ENCODE results near the gene DIP2C. TPM values are rescaled to one million over a fixed set of nuclear protein-coding genes. Genes with fewer than 3 reads are reported as not detected.

The DIP2C gene
- total RNA-seq, 1 experiment from 2014 or later: 11.0 TPM

GRCh38 chr10:509361-510102 lies 179.9 kb downstream of the DIP2C start (continued):
- TF ChIP-seq STAT6 (CRISPR knock-in tag; conservative IDR thresholded peaks at IDR 0.05; ENCODE audit: low read depth): no peak
- no peak for TF ChIP-seq TEAD1 (CRISPR knock-in tag; IDR thresholded peaks at IDR 0.05)
- TF ChIP-seq MLX (CRISPR knock-in tag; IDR thresholded peaks at IDR 0.05): no peak
- no peak for TF ChIP-seq E2F5 (CRISPR knock-in tag; IDR thresholded peaks at IDR 0.05)

GRCh38 chr10:508726-509125 lies 180.7 kb downstream of the DIP2C start:
- Mint-ChIP-seq H3K4me1 (peaks cover 9% of the 10 kb centered on the region), H3K36me3 (no peaks in the 10 kb centered on the region; the same call in 1 of the 2 replicates), H3K4me3 (no peak overlapping the region), H3K27ac (no peak overlapping the region), H3K27me3 (ENCODE audit: low read depth) (peaks cover 74% of the 10 kb centered on the region), H3K9me3 (no peaks in the 10 kb centered on the region)
- POLR2A ChIA-PET: no interaction called here
- ATAC-seq: no peak
- DNase-seq (ENCODE audit: low spot score): no peak
- CTCF ChIA-PET: interaction anchor here (1.5 kb wide), 1 partner anchor 280 kb away, joined by 4 read pairs; no protein-coding TSS in a partner anchor
- no peak for TF ChIP-seq ERG (CRISPR knock-in tag; IDR thresholded peaks at IDR 0.05)
- no peak for TF ChIP-seq ZNF121 (CRISPR knock-in tag; IDR thresholded peaks at IDR 0.05)
- TF ChIP-seq MLX (CRISPR knock-in tag; IDR thresholded peaks at IDR 0.05): no peak
- no peak for TF ChIP-seq SMAD3 (CRISPR knock-in tag; IDR thresholded peaks at IDR 0.05; ENCODE audit: borderline replicate concordance)
- no peak for TF ChIP-seq IRF1 (CRISPR knock-in tag; IDR thresholded peaks at IDR 0.05)
- no peak for TF ChIP-seq MXD4 (CRISPR knock-in tag; IDR thresholded peaks at IDR 0.05; ENCODE audit: borderline replicate concordance)
- no peak for TF ChIP-seq ZMAT4 (CRISPR knock-in tag; IDR thresholded peaks at IDR 0.05)
- TF ChIP-seq USF1 (CRISPR knock-in tag; IDR thresholded peaks at IDR 0.05): no peak

- ChIA-PET POLR2A (no interaction called here), CTCF (interaction anchor here (1.5 kb wide), 1 partner anchor 281 kb away, joined by 4 read pairs; no protein-coding TSS in a partner anchor)
These were observed 181.5 kb downstream of the DIP2C start for GRCh38 chr10:507908-508444.

More at GRCh38 chr10:507908-508444, 181.5 kb downstream of the DIP2C start:
- Mint-ChIP-seq H3K27me3 (ENCODE audit: low read depth) (peaks cover 81% of the 10 kb centered on the region), H3K4me3 (no peak overlapping the region), H3K4me1 (peaks cover 9% of the 10 kb centered on the region), H3K36me3 (no peaks in the 10 kb centered on the region; the same call in 1 of the 2 replicates), H3K27ac (no peak overlapping the region), H3K9me3 (no peaks in the 10 kb centered on the region)
- no peak for DNase-seq (ENCODE audit: low spot score)
- no peak for ATAC-seq
- no peak for TF ChIP-seq FOXP4 (CRISPR knock-in tag; IDR thresholded peaks at IDR 0.05)
- no peak for TF ChIP-seq SOX15 (CRISPR knock-in tag; IDR thresholded peaks at IDR 0.05)
- TF ChIP-seq ZBTB21 (CRISPR knock-in tag; IDR thresholded peaks at IDR 0.05; ENCODE audit: borderline replicate concordance): no peak
- no peak for TF ChIP-seq AFF4 (CRISPR knock-in tag; IDR thresholded peaks at IDR 0.05; ENCODE audit: borderline replicate concordance)
- no peak for TF ChIP-seq FOXJ3 (CRISPR knock-in tag; IDR thresholded peaks at IDR 0.05; ENCODE audit: borderline replicate concordance)

All from WTC11 (cell line).